ENCODE measurements around the gene SLC12A8.

GRCh38 chr3:125214738-125215137 lies 2.2 kb upstream of the SLC12A8 start:
- TF ChIP-seq EZH2 (optimal IDR thresholded peaks at IDR 0.05; ENCODE audit: low read depth, low read length): no peak
- TF ChIP-seq CTCF (IDR thresholded peaks at IDR 0.05; ENCODE audit: low read length): no peak
- TF ChIP-seq EZH2phosphoT487 (IDR thresholded peaks at IDR 0.05; ENCODE audit: low read length): no peak
